Fibroblast of peridontal ligament (primary cell): ENCODE data around the gene KRT35.

ENCODE experiments used
- DNase-seq: peaks from one replicate; pipeline ENCODE4 v3.0.0-alpha.2; 2010; ENCODE audit errors: extremely low read depth

Gene KRT35

DNA sequence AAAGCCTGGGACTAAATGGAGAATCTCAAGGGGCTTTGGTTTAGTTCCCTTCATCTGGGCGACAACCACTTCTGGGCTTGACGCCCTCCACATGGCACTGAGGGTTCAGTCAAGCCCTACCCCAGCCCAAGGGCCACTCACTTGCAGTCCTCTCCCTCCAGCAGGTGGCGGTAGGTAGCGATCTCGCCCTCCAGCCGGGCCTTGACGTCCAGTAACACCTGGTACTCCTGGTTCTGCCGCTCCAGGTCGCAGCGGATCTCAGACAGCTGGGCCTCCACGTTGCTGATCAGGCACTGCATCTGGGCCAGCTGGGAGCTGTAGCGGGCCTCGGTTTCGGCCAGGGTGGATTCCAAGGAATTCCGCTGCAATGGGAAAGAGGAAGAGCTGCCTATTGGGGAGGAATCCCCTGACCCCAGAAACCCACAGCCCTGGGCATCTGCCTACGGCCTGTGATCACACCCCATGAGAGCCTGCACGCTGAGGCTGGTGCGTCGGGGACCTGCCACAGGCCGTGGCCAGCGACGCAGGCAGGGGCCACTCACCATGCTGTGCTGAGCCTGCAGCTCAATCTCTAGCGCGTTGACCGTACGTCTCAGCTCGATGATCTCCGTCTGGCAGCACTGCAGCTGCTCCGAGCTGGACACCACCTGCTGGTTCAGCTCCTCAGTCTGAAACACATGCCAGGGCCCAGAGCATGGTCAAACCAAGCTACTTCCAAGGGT lies 6.0 kb upstream of the KRT35 start:
- DNase-seq, result no peak

- no peak for DNase-seq
These were observed 5.4 kb upstream of the KRT35 start for GRCh38 chr17:41486316-41486715.

GRCh38 chr17:41484920-41485904 lies 4.3 kb upstream of the KRT35 start:
- no peak for DNase-seq

DNA sequence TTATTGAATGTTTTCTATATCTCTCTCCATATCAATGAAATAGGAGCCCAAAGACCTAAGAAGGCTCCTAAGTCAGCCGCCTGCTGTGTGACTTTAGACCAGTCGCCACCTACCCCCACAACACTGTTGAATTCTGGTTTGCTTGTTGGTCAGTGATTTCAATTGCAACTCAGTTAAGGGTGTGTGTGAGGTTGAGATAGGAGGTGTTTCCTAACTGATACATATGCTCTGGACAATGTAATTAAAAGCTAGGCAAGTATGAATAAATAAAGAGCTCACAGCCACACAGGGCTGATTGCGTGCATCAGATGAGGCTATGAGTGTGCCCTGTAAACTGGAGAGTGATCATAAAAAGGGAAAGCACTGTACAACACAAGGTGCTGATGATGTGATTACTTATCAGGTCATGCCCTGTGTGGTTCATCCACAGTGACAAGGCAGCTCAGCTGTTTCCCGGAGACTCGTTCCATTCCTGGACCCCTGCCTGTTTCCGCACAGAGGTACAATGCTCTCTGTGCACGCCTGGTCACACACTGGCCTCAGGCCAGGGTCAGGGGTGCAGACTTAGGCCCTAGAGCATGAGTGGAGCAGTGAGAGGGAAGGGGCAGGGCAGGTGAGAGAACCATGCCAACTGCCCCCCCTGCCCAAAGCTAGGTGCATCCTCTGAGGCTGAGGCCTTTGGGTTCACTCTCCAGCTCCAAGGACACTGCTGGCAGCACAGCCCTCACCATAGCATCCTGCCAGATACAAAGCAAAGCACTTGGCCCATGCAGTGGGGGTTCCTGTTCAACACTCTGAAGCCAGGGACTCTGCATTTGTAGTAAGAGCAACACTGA lies 3.3 kb upstream of the KRT35 start:
- DNase-seq, result no peak

GRCh38 chr17:41483531-41483930 lies 2.6 kb upstream of the KRT35 start:
- DNase-seq, result no peak

DNA sequence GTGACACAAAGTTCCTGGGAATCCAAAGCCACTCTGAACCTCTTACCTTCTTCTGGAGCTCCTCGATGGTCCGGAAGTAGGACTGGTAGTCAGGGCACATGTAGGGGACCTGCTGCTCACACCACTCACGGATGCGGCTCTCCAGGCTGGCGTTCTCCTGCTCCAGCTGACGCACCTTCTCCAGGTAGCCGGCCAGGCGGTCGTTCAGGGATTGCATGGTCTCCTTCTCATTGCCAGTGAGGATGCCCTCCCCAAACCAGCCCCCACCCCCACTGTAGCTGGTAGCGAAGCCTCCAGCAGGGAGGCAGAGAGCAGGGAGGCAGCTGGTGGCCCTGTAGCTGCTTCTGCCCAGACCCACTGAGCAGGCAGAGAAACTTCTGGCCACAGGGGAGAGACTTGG lies 370 bp downstream of the KRT35 start:
- no peak for DNase-seq

DNA sequence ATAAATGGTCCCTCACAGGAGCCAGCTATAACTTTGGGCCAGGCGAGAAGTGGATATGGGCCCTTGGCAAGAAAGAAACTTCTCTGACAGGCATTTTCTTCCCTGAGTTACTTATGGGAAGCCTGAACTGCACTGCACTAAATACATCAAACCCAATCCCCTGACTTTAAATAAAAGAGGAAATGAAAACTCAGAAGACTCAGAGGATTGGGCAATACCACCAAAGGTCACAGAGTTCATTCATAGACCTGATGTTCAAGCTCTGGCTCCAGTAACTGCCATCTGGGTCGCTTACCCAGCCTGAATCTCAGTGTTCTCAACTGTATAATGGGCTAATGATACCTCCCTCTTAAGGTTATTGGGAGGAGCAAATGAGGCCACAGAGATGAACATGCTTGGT lies 815 bp downstream of the KRT35 start:
- DNase-seq, result no peak

- DNase-seq, result no peak
These were observed 2.7 kb downstream of the KRT35 start for GRCh38 chr17:41478237-41478636.

DNA sequence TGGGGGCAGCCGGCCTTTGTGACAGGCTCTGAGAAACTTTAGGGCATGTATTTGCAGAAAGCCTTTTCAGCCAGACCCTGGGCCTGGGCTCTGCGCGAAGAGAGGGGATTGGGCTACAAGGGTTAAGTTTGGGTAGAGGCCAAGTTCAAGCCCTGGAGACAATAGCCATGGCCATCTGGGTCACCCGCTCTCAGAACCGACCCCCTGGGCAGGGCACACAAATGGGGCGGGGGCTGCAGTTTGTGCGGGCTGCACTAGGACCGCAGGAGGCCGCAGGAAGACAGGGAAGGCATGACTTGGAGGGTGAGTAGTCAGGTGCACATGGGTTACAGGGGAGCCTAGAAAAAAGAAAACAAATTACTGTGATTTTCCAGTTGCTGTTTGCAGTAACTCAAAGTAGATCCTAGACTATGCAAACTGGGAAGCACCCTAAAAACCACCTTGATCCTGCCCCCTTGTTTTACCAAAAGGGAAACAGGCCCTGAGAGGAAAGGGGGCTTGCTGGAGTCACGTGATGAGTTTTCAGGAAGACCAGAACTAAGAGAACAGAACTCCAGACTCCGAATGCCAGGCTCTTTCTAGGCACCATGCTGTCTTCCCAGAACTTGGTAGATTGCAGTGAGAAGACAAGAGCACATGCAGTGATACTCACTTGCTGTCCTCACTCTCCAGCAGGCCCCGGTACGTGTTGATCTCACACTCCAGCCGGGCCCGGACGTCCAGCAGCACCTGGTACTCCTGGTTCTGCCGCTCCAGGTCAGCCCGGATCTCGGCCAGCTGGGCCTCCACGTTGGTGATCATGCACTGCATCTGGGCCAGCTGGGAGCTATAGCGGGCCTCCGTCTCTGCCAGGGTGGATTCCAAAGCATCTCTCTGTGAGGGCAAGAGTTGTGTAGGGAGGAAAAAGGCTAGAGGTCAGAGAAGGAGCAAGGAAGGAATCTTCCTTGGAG lies 3.8 kb downstream of the KRT35 start:
- DNase-seq, result no peak

GRCh38 chr17:41475421-41475820 lies 5.5 kb downstream of the KRT35 start:
- no peak for DNase-seq

- DNase-seq, result no peak
These were observed 6.1 kb downstream of the KRT35 start for GRCh38 chr17:41474863-41475262.

DNA sequence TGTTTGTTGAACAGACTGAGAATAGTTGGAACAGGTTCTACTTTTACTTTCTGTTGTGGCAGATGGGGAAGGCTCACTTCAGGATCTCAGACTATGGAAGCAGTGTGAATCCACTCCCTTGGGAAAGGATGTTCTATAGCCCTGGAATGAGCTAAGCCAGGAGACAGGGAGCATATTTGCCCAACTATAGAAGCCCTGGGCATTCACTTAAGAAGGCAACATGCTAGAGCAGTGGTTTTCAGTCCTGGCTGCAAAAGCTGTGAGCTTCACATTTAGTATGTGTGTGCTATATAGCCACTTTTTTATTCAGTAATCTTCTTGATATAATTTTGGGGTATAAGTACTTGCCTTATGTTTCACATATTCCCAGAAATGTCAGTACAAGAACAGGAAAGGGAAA lies 12.6 kb downstream of the KRT35 start:
- no peak for DNase-seq

DNA sequence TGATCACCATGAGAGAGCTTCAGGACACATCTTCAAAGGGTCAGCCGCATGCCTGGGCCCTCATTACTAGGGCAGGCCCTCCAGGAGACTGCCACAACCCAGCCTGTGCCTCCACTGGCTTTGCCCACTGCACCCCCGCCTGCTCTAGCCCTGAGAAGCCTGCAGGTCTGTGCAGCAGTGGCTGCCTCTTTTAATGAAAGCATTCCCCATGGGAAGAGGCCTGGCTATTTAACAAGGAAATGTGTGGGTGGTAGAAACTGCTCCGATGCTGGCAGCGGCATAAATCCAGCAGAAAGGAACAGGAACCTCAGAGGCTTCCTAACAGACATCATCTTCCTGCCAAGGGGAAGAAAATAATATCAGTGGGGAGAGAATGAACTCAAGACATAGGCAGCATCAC lies 13.4 kb downstream of the KRT35 start:
- peak; percentile 20 for DNase-seq

GRCh38 chr17:41466988-41467387 lies 14.0 kb downstream of the KRT35 start, which contains the start of gene KRT32:
TSS of gene KRT32 (minus strand) at chr17:41467386. CDS start at chr17:41467325, 61 bp downstream.
- no peak for DNase-seq

- peak; percentile 92 for DNase-seq
These were observed 16.3 kb downstream of the KRT35 start for GRCh38 chr17:41464682-41465081.

- DNase-seq, result no peak
These were observed 16.8 kb downstream of the KRT35 start for GRCh38 chr17:41464173-41464572.

DNA sequence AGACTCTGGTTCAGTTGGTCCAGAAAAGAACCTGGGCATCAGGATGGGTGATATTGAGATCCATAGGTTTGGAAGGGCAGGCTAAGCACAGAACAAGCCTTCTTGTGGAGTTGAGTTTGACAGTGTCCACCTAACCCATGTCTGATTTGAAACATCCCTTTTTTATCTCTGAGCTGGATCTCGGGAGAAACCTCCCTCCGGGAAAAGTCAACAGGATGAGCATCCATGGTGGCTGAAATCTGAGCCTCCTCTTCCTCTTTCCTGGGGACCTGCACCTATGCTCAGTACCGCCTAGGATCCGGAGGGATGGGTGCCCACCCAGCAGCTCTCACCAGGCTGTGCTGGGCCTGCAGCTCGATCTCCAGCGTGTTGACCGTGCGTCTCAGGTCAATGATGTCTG lies 17.2 kb downstream of the KRT35 start:
- no peak for DNase-seq

GRCh38 chr17:41462705-41463104 lies 18.2 kb downstream of the KRT35 start:
- DNase-seq, result no peak

GRCh38 chr17:41457676-41458075 lies 23.3 kb downstream of the KRT35 start:
- peak; percentile 52 for DNase-seq

DNA sequence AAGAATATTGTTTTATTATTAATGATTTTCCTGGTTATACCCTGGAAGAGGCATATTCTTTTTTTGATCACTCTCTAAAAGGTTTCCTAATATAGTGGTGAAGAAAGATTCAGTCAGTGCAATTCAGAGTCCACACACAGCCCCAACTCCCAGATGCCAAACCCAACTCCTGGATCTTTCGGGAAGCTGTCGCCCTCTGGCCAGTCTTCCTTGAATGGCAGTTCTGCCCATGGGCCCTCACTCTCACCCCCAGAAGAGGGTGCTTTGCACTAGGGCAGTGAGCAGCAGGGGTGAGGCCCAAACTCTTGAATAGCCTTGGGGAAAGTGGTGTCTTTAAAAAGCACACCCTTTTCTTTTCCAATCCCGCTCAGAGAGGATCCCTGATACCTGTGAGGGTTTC lies 24.7 kb downstream of the KRT35 start:
- no peak for DNase-seq

- DNase-seq, result peak; percentile 55
These were observed 25.7 kb downstream of the KRT35 start for GRCh38 chr17:41455236-41455635.
